ENCODE data around the gene SMARCAL1. TPM values are rescaled to one million over a fixed set of nuclear protein-coding genes. Genes with fewer than 3 reads are reported as not detected.

The SMARCAL1 gene
- total and polyA plus RNA-seq, 2 of the 13 experiments (the other 11 are each of a cell fraction or from before 2014, with no cell fraction given), result 12.7 to 21.3 TPM

DNA sequence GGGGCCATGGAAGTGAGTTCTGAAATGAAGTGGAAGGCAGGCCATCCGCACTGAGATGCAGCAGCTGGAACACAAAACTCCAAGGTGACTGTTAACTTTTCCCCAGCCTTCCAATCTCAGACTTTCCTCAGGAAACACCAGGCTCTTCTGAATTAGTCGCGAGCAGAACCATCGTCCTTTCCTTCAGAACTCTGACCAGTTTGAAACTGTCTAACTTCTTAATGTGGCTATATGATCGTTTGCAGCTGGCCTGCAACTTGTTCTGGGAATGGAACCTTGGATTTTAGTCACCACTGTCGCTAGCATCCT, 85.7 kb downstream of the SMARCAL1 start (continued):
- TF ChIP-seq DPF2 (CRISPR knock-in tag; IDR thresholded peaks at IDR 0.05; ENCODE audit: borderline replicate concordance, low read depth), result 0 out of 2 replicates have a peak, but pooled peaks have one; percentile 1
- 0 out of 2 replicates have a peak, but pooled peaks have one; percentile 59 for TF ChIP-seq ZNF224 (CRISPR knock-in tag; IDR thresholded peaks at IDR 0.05)
- TF ChIP-seq SALL2 (CRISPR knock-in tag; IDR thresholded peaks at IDR 0.05), result 0 out of 2 replicates have a peak, but pooled peaks have one; percentile 1

DNA sequence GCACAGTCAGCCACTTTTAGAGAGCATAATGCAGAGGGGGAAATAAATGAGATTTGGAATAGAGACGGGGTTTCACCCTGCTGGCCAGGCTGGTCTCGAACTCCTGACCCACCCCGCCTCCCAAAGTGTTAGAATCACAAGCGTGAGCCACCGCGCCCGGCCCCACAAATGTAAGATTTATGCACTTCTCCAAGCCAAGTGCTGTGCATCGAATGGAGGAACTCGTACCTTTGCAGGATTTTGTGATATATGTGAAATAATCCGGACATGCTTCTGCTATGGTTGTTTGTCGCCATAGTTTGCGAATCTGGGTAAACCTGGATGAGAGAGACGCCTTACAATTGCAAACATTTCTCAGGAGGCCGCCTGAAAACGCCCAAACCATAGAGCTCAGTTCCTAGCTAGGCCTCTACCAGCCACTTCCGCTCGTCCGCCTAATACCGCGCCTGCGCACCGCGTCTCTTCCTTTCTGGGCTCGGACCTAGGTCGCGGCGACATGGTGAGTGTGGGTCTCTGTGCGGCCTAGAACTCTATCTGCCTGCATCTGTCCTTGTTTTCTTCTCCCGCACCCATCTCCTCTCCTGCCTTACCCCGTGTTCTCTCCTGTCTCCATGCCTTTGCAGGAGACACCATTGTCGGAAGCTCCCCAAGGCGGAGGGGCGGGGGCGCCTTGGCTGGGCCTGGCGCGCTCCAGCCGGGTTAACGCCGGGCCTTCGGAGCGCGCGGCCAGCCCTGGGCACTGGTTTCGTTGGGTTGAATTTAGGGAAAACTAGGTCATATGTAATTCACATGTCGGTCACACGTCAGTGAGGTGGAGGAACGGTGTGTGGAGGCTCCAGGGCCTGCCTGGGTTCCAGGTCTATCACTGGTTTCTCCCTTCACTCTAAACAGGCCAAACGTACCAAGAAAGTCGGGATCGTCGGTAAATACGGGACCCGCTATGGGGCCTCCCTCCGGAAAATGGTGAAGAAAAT, 86.4 kb downstream of the SMARCAL1 start, which contains the start of gene RPL37A:
RPL37A (plus strand) TSS at position 466 of the 974 bp plus-strand sequence; CDS start at position 497, 31 bp downstream.
- WGBS (ENCODE audit: low lambda C conversion rate), result under 1% methylated on average over 54 of the region's 54 CpGs
- ChIA-PET CTCF (ENCODE audit: low intra/inter-chr PET ratio, low total read pairs) (no interaction called here), POLR2A (interaction anchor here (0.6 to 1.9 kb wide), 42 partner anchors 8 to 1771 kb away, joined by 3 to 21 read pairs (median 6); partner anchors contain the start of genes AAMP, PNKD and SMARCAL1)
- Histone ChIP-seq H3K9me3 (ENCODE audit: low read length) (no peaks in the 10 kb centered on the region), H3K9ac (ENCODE audit: insufficient read depth, low read depth, low read length) (peak within 1 kb of the TSS; percentile 100), H2AFZ (ENCODE audit: low read length) (peak within 1 kb of the TSS; percentile 89), H3K4me3 (replicated peaks in 1 of 3; ENCODE audit: insufficient read depth in 1 of 3, low read depth in 2 of 3, low read length in 3 of 3) (peak within 1 kb of the TSS; percentile 86 to 95 (median 92)), H3K4me2 (ENCODE audit: low read depth, low read length) (peak within 1 kb of the TSS; percentile 94), H3K27me3 (ENCODE audit: control insufficient read depth in 1 of 2, insufficient read depth in 2 of 2, low read length in 2 of 2) (peaks cover 0 to 5% of the 10 kb centered on the region in 2 experiments; a peak in 1 of 5 replicates), H3K4me1 (ENCODE audit: insufficient read depth, low read length) (peaks cover 55% of the 10 kb centered on the region), H3K79me2 (ENCODE audit: insufficient read depth, low read length) (peaks cover 47% of the 10 kb centered on the region), H3K27ac (ENCODE audit: extremely low read length, insufficient read depth, low read length) (peak within 1 kb of the TSS; percentile 89), H3K36me3 (replicated peaks in 1 of 2; ENCODE audit: control insufficient read depth in 1 of 2, insufficient read depth in 2 of 2, low read length in 2 of 2) (peaks cover 7 to 47% of the 10 kb centered on the region in 2 experiments), H4K20me1 (ENCODE audit: insufficient read depth, low read length) (peaks cover 49% of the 10 kb centered on the region)
- in situ Hi-C loops (cut with HindIII; ENCODE audit: extremely low pct_ligation_motif_present, low pct_unique_long_range_greater_than_20kb) (no loop called here), intact Hi-C loops (cut with micrococcal nuclease; ENCODE audit: unreplicated experiment) (loop anchor here (1.0 kb wide), 1 partner anchor 86 kb away; the partner anchor contains the start of gene SMARCAL1)
- FAIRE-seq, result peak; percentile 87
- peak; percentile 96 for DNase-seq (ENCODE audit: low spot score)
- peak; percentile 97 for ATAC-seq
- BruUV-seq (replicated peaks), result TSS peak; percentile 66
- TF ChIP-seq, protein P1, sequence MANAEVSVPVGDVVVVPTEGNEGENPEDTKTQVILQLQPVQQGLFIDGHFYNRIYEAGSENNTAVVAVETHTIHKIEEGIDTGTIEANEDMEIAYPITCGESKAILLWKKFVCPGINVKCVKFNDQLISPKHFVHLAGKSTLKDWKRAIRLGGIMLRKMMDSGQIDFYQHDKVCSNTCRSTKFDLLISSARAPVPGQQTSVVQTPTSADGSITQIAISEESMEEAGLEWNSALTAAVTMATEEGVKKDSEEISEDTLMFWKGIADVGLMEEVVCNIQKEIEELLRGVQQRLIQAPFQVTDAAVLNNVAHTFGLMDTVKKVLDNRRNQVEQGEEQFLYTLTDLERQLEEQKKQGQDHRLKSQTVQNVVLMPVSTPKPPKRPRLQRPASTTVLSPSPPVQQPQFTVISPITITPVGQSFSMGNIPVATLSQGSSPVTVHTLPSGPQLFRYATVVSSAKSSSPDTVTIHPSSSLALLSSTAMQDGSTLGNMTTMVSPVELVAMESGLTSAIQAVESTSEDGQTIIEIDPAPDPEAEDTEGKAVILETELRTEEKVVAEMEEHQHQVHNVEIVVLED (CRISPR knock-in tag; IDR thresholded peaks at IDR 0.05; ENCODE audit: borderline replicate concordance), result peak; percentile 69
- TF ChIP-seq, protein P2, sequence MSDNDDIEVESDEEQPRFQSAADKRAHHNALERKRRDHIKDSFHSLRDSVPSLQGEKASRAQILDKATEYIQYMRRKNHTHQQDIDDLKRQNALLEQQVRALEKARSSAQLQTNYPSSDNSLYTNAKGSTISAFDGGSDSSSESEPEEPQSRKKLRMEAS (IDR thresholded peaks at IDR 0.05), result peak; percentile 94
- TF ChIP-seq STAT5B (CRISPR knock-in tag; IDR thresholded peaks at IDR 0.05) (peak; percentile 9; the same call in 1 of the 2 replicates), ZNF788 (CRISPR knock-in tag; IDR thresholded peaks at IDR 0.05; ENCODE audit: borderline replicate concordance) (peak; percentile 97), KLF6 (CRISPR knock-in tag; IDR thresholded peaks at IDR 0.05) (peak; percentile 99), HOXD1 (CRISPR knock-in tag; IDR thresholded peaks at IDR 0.05) (peak; percentile 78; the same call in 1 of the 2 replicates), SIX4 (CRISPR knock-in tag; IDR thresholded peaks at IDR 0.05) (no peak; the same call in 1 of the 2 replicates), ZFP36L1 (CRISPR knock-in tag; IDR thresholded peaks at IDR 0.05) (peak; percentile 56; the same call in 1 of the 2 replicates), PAWR (CRISPR knock-in tag; IDR thresholded peaks at IDR 0.05; ENCODE audit: borderline replicate concordance) (0 out of 2 replicates have a peak, but pooled peaks have one; percentile 92), ZNF30 (CRISPR knock-in tag; IDR thresholded peaks at IDR 0.05) (peak; percentile 83; the same call in 1 of the 2 replicates), ZNF790 (CRISPR knock-in tag; IDR thresholded peaks at IDR 0.05; ENCODE audit: borderline replicate concordance) (peak; percentile 97), FOXK2 (IDR thresholded peaks at IDR 0.05) (no peak)
- TF ChIP-seq, protein P3, sequence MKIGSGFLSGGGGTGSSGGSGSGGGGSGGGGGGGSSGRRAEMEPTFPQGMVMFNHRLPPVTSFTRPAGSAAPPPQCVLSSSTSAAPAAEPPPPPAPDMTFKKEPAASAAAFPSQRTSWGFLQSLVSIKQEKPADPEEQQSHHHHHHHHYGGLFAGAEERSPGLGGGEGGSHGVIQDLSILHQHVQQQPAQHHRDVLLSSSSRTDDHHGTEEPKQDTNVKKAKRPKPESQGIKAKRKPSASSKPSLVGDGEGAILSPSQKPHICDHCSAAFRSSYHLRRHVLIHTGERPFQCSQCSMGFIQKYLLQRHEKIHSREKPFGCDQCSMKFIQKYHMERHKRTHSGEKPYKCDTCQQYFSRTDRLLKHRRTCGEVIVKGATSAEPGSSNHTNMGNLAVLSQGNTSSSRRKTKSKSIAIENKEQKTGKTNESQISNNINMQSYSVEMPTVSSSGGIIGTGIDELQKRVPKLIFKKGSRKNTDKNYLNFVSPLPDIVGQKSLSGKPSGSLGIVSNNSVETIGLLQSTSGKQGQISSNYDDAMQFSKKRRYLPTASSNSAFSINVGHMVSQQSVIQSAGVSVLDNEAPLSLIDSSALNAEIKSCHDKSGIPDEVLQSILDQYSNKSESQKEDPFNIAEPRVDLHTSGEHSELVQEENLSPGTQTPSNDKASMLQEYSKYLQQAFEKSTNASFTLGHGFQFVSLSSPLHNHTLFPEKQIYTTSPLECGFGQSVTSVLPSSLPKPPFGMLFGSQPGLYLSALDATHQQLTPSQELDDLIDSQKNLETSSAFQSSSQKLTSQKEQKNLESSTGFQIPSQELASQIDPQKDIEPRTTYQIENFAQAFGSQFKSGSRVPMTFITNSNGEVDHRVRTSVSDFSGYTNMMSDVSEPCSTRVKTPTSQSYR (CRISPR knock-in tag; IDR thresholded peaks at IDR 0.05; ENCODE audit: borderline replicate concordance), result no peak; the same call in 1 of the 2 replicates
